Kasumi-1 (cell line): Measurements from ENCODE around the gene FGF11.
"Not testable (repeated sequence)": the region's sequence is repeated elsewhere in the genome, so short reads cannot be mapped to it uniquely, and the experiment has no call there.

Source experiments
- DNase-seq, 2 experiments: peaks; one replicate each; lab custom pipeline; 2025; lab: John Stamatoyannopoulos, UW

The FGF11 gene

GRCh38 chr17:7479213-7480088 lies 40.1 kb downstream of the FGF11 start, which contains the start of gene ZBTB4:
TSS of gene ZBTB4 (minus strand) at chr17:7479631. CDS start at chr17:7466801, 12,830 bp downstream.
- no peak for DNase-seq

- no peak for DNase-seq
These were observed 40.7 kb downstream of the FGF11 start for GRCh38 chr17:7480089-7480384.

DNA sequence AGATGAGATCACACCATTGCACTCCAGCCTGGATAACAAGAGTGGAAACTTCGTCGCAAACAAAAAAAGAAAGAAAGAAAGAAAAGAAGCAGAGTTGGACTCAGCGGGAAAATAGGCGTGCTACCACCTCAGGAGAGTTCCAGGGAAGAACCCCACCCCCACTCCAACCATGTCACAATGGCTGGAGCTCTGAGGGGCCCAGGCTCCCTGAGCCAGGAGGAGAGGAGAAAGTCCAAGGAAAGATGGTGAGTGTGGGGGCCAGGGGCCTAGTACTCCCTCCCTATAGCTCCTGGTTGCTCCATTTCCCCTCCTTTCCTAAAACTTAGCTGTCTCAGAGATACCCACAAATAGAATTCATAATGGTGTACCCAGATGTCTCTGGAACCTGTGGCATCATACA lies 42.0 kb downstream of the FGF11 start, which contains the start of gene SLC35G6:
TSS of gene SLC35G6 (plus strand) at position 172 of the 400 bp plus-strand sequence. CDS start at position 243, 71 bp downstream.
- not testable (repeated sequence) for DNase-seq

DNA sequence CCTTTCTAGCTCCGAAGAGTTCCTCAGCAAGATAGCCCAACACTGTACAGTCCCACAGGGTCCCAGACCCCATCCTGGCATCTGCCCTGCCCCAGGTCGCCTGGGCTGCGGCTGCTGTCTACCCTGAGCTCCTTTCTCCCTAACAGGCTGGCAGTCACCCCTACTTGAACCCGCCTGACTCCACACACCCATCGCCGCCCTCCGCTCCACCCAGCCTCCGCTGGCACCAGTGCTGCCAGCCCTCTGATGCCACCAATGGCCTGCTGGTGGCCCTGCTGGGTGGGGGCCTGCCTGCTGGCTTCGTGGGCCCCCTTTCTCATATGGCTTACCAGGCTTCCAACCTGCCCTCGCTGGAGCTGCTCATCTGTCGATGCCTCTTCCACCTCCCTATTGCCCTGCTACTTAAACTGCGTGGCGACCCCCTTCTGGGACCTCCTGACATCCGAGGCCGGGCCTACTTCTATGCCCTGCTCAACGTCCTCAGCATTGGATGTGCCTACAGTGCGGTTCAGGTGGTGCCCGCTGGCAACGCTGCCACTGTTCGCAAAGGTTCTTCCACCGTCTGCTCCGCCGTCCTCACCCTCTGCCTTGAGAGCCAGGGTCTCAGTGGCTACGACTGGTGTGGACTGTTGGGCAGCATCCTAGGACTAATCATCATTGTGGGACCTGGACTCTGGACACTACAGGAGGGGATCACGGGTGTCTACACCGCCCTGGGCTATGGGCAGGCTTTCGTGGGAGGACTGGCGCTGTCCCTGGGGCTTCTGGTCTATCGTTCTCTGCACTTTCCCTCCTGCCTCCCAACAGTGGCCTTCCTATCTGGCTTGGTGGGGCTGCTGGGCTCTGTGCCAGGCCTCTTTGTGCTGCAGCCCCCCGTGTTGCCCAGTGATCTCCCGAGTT lies 42.8 kb downstream of the FGF11 start:
- DNase-seq: not testable (repeated sequence)

DNA sequence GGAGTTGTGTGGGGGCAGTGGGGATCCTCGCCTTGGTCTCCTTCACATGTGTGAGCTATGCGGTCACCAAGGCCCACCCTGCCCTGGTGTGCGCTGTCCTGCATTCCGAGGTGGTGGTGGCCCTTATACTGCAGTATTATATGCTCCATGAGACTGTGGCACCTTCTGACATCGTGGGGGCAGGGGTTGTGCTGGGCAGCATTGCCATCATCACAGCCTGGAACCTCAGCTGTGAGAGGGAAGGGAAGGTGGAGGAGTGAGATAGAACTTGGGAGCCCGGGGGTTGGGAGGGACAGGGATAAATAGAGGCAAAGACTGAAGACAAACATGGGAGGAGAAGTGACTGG lies 43.4 kb downstream of the FGF11 start:
- not testable (repeated sequence) for DNase-seq

DNA sequence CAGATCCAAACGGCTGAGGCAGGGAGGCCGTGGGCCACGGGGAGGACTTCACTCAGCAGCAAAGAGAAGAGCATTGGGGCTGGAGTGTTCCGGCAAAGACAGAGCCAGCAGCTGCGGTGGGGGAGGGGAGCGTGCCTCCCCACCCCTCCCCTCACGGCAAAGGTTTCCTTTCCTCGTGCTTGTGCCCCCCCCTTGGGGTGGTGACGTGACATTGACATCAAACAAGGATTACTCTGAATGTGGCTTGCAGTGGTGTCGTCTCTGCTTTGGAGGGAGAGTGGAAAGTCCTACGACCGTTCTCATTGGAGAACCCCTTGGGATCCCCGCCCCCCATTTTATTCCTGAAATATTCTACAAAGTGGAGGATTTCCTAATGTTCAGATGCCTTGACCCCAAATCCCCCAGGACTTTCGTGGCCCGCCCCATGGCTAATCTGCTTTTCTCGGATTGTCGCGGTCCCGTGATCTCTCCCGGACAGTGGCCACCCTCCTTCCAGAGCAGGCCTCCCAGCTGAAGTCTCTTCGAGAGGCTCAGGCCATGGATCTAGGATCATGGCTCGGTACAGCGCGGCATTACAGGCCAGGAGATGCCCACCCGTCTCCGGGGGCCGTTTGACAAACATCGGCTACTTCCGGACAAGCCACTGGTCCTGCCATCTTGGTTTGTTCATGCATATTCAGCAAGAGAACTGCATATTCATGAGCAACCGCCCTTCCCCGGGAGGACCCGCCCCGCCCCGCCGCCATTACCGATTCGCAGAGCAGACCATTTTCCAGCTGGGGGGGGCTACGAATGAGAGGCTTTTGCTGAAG lies 44.1 kb downstream of the FGF11 start:
- peak; percentile 67 to 75 for DNase-seq

DNA sequence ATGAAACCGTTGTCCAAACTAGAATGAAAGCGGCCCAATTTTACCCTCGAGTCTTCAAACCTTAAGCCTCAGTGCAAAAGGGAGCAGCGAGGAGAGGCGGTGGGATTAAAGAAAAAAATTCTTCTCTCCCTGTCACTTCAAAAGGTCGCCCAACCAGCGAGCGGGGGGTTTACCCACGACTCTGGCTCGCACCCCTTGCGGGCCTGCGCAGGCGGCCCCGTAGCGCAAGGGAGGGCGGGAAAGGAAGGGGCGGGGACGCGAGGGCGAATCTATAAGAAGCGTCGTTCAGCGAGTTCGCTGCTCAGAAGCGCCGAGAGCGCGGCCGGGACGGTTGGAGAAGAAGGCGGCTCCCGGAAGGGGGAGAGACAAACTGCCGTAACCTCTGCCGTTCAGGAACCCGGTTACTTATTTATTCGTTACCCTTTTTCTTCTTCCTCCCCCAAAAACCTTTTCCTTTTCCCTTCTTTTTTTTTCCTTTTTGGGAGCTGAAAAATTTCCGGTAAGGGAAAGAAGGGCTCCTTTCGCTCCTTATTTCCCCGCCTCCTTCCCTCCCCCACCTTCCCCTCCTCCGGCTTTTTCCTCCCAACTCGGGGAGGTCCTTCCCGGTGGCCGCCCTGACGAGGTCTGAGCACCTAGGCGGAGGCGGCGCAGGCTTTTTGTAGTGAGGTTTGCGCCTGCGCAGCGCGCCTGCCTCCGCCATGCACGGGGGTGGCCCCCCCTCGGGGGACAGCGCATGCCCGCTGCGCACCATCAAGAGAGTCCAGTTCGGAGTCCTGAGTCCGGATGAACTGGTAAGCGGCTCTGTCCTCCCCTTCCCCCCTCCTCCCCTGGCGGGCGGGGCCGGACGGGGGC lies 45.0 kb downstream of the FGF11 start, which contains the start of gene POLR2A:
TSS of gene POLR2A (plus strand) at position 300 of the 852 bp plus-strand sequence.
- DNase-seq: peak; percentile 68 to 79

DNA sequence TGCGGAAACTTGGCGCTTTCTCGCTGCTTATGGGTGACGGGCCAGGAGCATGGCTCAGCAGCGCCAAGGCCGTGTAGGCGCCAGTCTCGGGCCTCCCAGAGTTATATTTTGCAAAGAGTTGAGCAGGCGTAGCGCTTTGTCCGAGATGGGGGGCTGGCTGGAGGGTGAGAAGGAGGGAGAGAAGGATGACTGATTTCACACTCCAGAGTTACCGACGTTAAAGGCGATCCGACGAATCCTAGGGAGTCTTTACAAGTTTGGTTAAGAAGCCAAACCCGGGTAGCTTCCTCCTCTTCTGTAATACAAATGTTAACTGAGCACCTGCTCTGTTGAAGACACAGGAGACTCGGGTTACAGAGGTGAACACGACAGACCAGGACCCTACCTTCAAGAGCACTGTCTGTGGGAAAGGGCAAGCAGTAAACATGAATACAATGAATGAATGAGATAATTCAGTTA lies 45.6 kb downstream of the FGF11 start:
- no peak for DNase-seq

- no peak for DNase-seq
These were observed 46.9 kb downstream of the FGF11 start for GRCh38 chr17:7486181-7486580.

DNA sequence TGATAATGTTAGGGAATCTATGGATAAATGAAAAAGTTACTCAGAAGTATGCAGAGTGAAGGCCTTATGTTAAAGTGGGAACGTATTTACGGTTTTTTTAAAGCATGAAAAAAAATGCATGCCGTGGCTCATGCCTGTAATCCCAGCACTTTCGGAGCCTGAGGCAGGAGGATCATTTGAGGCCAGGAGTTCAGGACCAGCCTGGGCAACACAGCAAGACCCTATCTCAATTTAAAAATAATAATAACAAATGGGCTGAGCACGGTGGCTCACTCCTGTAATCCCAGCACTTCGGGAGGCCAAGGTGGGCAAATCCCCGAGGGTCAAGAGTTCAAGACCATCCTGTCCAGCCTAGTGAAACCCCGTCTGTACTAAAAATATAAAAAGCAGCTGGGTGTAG lies 50.8 kb downstream of the FGF11 start:
- no peak for DNase-seq

DNA sequence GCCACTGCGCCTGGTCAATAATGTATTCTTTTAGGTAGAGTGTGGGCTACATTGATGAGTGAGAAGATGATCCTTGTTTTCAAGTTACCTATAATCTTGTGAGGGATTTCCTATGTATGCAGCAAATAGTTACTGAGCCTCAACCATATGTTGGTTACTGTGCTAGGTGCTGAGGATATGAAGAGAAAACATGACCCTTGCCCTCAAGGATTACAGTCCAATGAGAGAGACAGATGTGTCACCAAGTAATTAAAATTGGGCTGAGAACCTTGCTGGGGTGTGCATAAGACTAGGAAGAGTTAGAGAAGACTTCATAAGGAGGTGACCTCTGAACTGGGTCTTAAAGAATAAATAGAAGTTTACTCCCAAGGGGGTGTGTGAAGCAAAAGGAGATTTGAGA lies 52.3 kb downstream of the FGF11 start:
- no peak for DNase-seq

- DNase-seq: no peak
These were observed 54.6 kb downstream of the FGF11 start for GRCh38 chr17:7493941-7494340.
